ENCODE data around the gene PLCB4.

Gene PLCB4

GRCh38 chr20:9506280-9506821, 437.5 kb downstream of the PLCB4 start:
- H3K14ac ChIP-seq (ENCODE audit: low read length in 2 of 2): peak overlapping the region in 1 of 2 experiments; percentile 55
- H3K4me2 ChIP-seq (ENCODE audit: low read length, poor library complexity, severe bottlenecking): peak overlapping the region; percentile 60
- no peak overlapping the region for H2AK5ac ChIP-seq (ENCODE audit: low read length, severe bottlenecking)
- no peak overlapping the region for H4K8ac ChIP-seq (ENCODE audit: low read length)
- no peak for DNase-seq
- H3K27me3 ChIP-seq (ENCODE audit: control insufficient read depth in 1 of 2, insufficient read depth in 1 of 2, low read length in 2 of 2): peaks cover 72 to 84% of the 10 kb centered on the region in 2 experiments
- no peaks in the 10 kb centered on the region for H3K36me3 ChIP-seq (ENCODE audit: control insufficient read depth in 1 of 2, insufficient read depth in 2 of 2, low read depth in 1 of 2, low read length in 2 of 2)
- no peak overlapping the region for H4K91ac ChIP-seq (ENCODE audit: low read length)
- 14% methylated on average over 34 of the region's 34 CpGs for WGBS
- H3K18ac ChIP-seq (ENCODE audit: low read depth in 1 of 2, low read length in 2 of 2): no peak overlapping the region
- H3K79me1 ChIP-seq (replicated peaks; ENCODE audit: low read length, poor library complexity, severe bottlenecking): no peaks in the 10 kb centered on the region
- H2AFZ ChIP-seq (ENCODE audit: low read depth, low read length): no peak overlapping the region
- no peak overlapping the region for H2BK15ac ChIP-seq (ENCODE audit: low read depth, poor library complexity, severe bottlenecking)
- no peak overlapping the region for H2BK5ac ChIP-seq (ENCODE audit: low read depth, low read length, poor library complexity, severe bottlenecking)
- H3K4ac ChIP-seq (ENCODE audit: low read depth in 1 of 2, low read length in 2 of 2): no peak overlapping the region
- no peak overlapping the region for H2BK12ac ChIP-seq (ENCODE audit: low read length in 2 of 2)
- H3K23ac ChIP-seq (ENCODE audit: low read length in 2 of 2): no peak overlapping the region
- H3K9me3 ChIP-seq (ENCODE audit: control insufficient read depth, low read length): no peaks in the 10 kb centered on the region
- H3K4me3 ChIP-seq (ENCODE audit: insufficient read depth in 1 of 2, low read depth in 1 of 2, low read length in 2 of 2): peak overlapping the region; percentile 5 to 48
- H3K4me1 ChIP-seq (ENCODE audit: control insufficient read depth, insufficient read depth, low read depth, low read length): peaks cover 26% of the 10 kb centered on the region
- H2BK120ac ChIP-seq (ENCODE audit: low read depth, low read length): no peak overlapping the region
- no peak overlapping the region for H3K27ac ChIP-seq (ENCODE audit: low read length, poor library complexity, severe bottlenecking)
- H3K9ac ChIP-seq (ENCODE audit: low read length): no peak overlapping the region

GRCh38 chr20:9506964-9507369, 438.1 kb downstream of the PLCB4 start:
- no peak overlapping the region for H3K4ac ChIP-seq (ENCODE audit: low read depth in 1 of 2, low read length in 2 of 2)

DNA sequence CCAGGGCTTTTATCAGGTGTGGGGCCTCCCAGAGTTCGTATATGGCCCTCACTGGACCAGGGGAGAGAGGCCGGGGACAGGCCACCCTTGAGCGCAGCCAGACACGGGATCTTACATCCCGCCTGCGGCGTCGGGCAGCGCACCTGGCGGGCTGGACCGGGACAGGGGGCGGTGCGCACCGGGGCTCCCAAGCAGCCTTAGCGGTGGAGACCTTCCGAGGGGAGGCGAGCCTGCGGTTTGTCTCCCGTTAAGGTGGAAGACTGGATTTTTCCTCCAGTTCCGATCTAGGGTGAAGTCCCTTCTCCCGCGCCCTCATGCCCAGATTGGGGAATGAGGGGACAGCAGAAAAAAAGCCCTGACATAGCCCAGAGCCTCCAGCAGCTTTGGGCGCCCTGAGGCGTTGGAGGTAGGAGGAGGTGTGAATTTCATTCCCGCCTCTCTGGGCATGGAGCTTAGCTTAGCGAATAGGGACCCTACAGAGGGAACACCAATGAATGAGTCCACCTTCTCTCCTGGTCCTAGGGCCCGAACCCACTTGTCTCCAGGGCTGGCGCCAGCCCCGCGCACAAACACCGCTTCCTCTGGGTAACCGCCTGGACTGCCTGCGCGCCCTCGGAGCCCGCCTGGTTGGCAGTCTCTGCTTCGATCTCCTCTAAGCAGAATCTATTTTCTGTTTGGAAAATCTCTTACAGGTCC, 438.8 kb downstream of the PLCB4 start:
- H3K23ac ChIP-seq (ENCODE audit: low read length in 2 of 2): no peak overlapping the region
- H3K4me2 ChIP-seq (ENCODE audit: low read length, poor library complexity, severe bottlenecking): peak overlapping the region; percentile 40
- no peak overlapping the region for H3K18ac ChIP-seq (ENCODE audit: low read depth in 1 of 2, low read length in 2 of 2)
- H4K8ac ChIP-seq (ENCODE audit: low read length): no peak overlapping the region
- no peak overlapping the region for H2BK12ac ChIP-seq (ENCODE audit: low read length in 2 of 2)
- no peak overlapping the region for H3K27ac ChIP-seq (ENCODE audit: low read length, poor library complexity, severe bottlenecking)
- peaks cover 26% of the 10 kb centered on the region for H3K4me1 ChIP-seq (ENCODE audit: control insufficient read depth, insufficient read depth, low read depth, low read length)
- WGBS: 3% methylated on average over 37 of the region's 37 CpGs
- H2BK5ac ChIP-seq (ENCODE audit: low read depth, low read length, poor library complexity, severe bottlenecking): no peak overlapping the region
- no peak overlapping the region for H2AFZ ChIP-seq (ENCODE audit: low read depth, low read length)
- DNase-seq: no peak
- no peak overlapping the region for H2BK15ac ChIP-seq (ENCODE audit: low read depth, poor library complexity, severe bottlenecking)
- H2BK120ac ChIP-seq (ENCODE audit: low read depth, low read length): no peak overlapping the region
- peaks cover 75 to 90% of the 10 kb centered on the region in 2 experiments for H3K27me3 ChIP-seq (ENCODE audit: control insufficient read depth in 1 of 2, insufficient read depth in 1 of 2, low read length in 2 of 2)
- no peak overlapping the region for H3K4me3 ChIP-seq (ENCODE audit: insufficient read depth in 1 of 2, low read depth in 1 of 2, low read length in 2 of 2)
- no peak overlapping the region for H3K9ac ChIP-seq (ENCODE audit: low read length)
- H3K14ac ChIP-seq (ENCODE audit: low read length in 2 of 2): no peak overlapping the region
- H3K36me3 ChIP-seq (ENCODE audit: control insufficient read depth in 1 of 2, insufficient read depth in 2 of 2, low read depth in 1 of 2, low read length in 2 of 2): no peaks in the 10 kb centered on the region
- H3K9me3 ChIP-seq (ENCODE audit: control insufficient read depth, low read length): no peaks in the 10 kb centered on the region
- H3K79me1 ChIP-seq (replicated peaks; ENCODE audit: low read length, poor library complexity, severe bottlenecking): no peaks in the 10 kb centered on the region
- no peak overlapping the region for H3K4ac ChIP-seq (ENCODE audit: low read depth in 1 of 2, low read length in 2 of 2)
- no peak overlapping the region for H2AK5ac ChIP-seq (ENCODE audit: low read length, severe bottlenecking)
- H4K91ac ChIP-seq (ENCODE audit: low read length): no peak overlapping the region

More at GRCh38 chr20:9506964-9507369, 438.1 kb downstream of the PLCB4 start:
- Histone ChIP-seq H2BK12ac (ENCODE audit: low read length in 2 of 2) (no peak overlapping the region), H3K79me1 (replicated peaks; ENCODE audit: low read length, poor library complexity, severe bottlenecking) (no peaks in the 10 kb centered on the region), H2AK5ac (ENCODE audit: low read length, severe bottlenecking) (no peak overlapping the region), H3K4me2 (ENCODE audit: low read length, poor library complexity, severe bottlenecking) (peak overlapping the region; percentile 60), H3K23ac (ENCODE audit: low read length in 2 of 2) (no peak overlapping the region), H2BK120ac (ENCODE audit: low read depth, low read length) (no peak overlapping the region), H3K9ac (ENCODE audit: low read length) (no peak overlapping the region), H3K27ac (ENCODE audit: low read length, poor library complexity, severe bottlenecking) (no peak overlapping the region), H3K18ac (ENCODE audit: low read depth in 1 of 2, low read length in 2 of 2) (no peak overlapping the region), H3K27me3 (ENCODE audit: control insufficient read depth in 1 of 2, insufficient read depth in 1 of 2, low read length in 2 of 2) (peaks cover 77 to 88% of the 10 kb centered on the region in 2 experiments), H3K4me3 (ENCODE audit: insufficient read depth in 1 of 2, low read depth in 1 of 2, low read length in 2 of 2) (peak overlapping the region in 1 of 2 experiments; percentile 48), H3K14ac (ENCODE audit: low read length in 2 of 2) (peak overlapping the region in 1 of 2 experiments; percentile 55), H4K8ac (ENCODE audit: low read length) (no peak overlapping the region), H3K9me3 (ENCODE audit: control insufficient read depth, low read length) (no peaks in the 10 kb centered on the region), H2BK5ac (ENCODE audit: low read depth, low read length, poor library complexity, severe bottlenecking) (no peak overlapping the region), H3K36me3 (ENCODE audit: control insufficient read depth in 1 of 2, insufficient read depth in 2 of 2, low read depth in 1 of 2, low read length in 2 of 2) (no peaks in the 10 kb centered on the region), H2AFZ (ENCODE audit: low read depth, low read length) (no peak overlapping the region), H2BK15ac (ENCODE audit: low read depth, poor library complexity, severe bottlenecking) (no peak overlapping the region), H4K91ac (ENCODE audit: low read length) (no peak overlapping the region), H3K4me1 (ENCODE audit: control insufficient read depth, insufficient read depth, low read depth, low read length) (peaks cover 26% of the 10 kb centered on the region)
- 7% methylated on average over 31 of the region's 31 CpGs for WGBS
- no peak for DNase-seq

GRCh38 chr20:9508240-9508661, 439.4 kb downstream of the PLCB4 start:
- no peak overlapping the region for H3K14ac ChIP-seq (ENCODE audit: low read length in 2 of 2)
- H3K23ac ChIP-seq (ENCODE audit: low read length in 2 of 2): no peak overlapping the region
- H4K8ac ChIP-seq (ENCODE audit: low read length): no peak overlapping the region
- no peak overlapping the region for H3K18ac ChIP-seq (ENCODE audit: low read depth in 1 of 2, low read length in 2 of 2)
- H2BK15ac ChIP-seq (ENCODE audit: low read depth, poor library complexity, severe bottlenecking): no peak overlapping the region
- H2BK120ac ChIP-seq (ENCODE audit: low read depth, low read length): no peak overlapping the region
- H3K79me1 ChIP-seq (replicated peaks; ENCODE audit: low read length, poor library complexity, severe bottlenecking): no peaks in the 10 kb centered on the region
- WGBS: 2% methylated on average over 21 of the region's 23 CpGs
- no peak overlapping the region for H4K91ac ChIP-seq (ENCODE audit: low read length)
- peaks cover 70 to 90% of the 10 kb centered on the region in 2 experiments for H3K27me3 ChIP-seq (ENCODE audit: control insufficient read depth in 1 of 2, insufficient read depth in 1 of 2, low read length in 2 of 2)
- H3K4me3 ChIP-seq (ENCODE audit: insufficient read depth in 1 of 2, low read depth in 1 of 2, low read length in 2 of 2): no peak overlapping the region
- H3K9me3 ChIP-seq (ENCODE audit: control insufficient read depth, low read length): no peaks in the 10 kb centered on the region
- H3K9ac ChIP-seq (ENCODE audit: low read length): no peak overlapping the region
- H3K4me1 ChIP-seq (ENCODE audit: control insufficient read depth, insufficient read depth, low read depth, low read length): peaks cover 26% of the 10 kb centered on the region
- peak overlapping the region; percentile 42 for H3K4me2 ChIP-seq (ENCODE audit: low read length, poor library complexity, severe bottlenecking)
- no peak overlapping the region for H2BK12ac ChIP-seq (ENCODE audit: low read length in 2 of 2)
- H2AFZ ChIP-seq (ENCODE audit: low read depth, low read length): no peak overlapping the region
- H3K4ac ChIP-seq (ENCODE audit: low read depth in 1 of 2, low read length in 2 of 2): no peak overlapping the region
- H2BK5ac ChIP-seq (ENCODE audit: low read depth, low read length, poor library complexity, severe bottlenecking): no peak overlapping the region
- no peak overlapping the region for H2AK5ac ChIP-seq (ENCODE audit: low read length, severe bottlenecking)
- no peak for DNase-seq
- H3K36me3 ChIP-seq (ENCODE audit: control insufficient read depth in 1 of 2, insufficient read depth in 2 of 2, low read depth in 1 of 2, low read length in 2 of 2): no peaks in the 10 kb centered on the region
- H3K27ac ChIP-seq (ENCODE audit: low read length, poor library complexity, severe bottlenecking): no peak overlapping the region
